Fibroblast of skin of abdomen (primary cell): ENCODE data around the gene STK25. TPM values are rescaled to one million over a fixed set of nuclear protein-coding genes. Genes with fewer than 3 reads are reported as not detected.
A peak's percentile ranks its signal among the peaks of the same experiment; 100 is the strongest.

ENCODE experiments used
- DNase-seq: peaks from one replicate; pipeline ENCODE4 v3.0.0-alpha.2; 2013
- polyA plus RNA-seq, 2 experiments: library from polyadenylated mRNA; unstranded; fragments of 120-200 nt; gene quantifications; one replicate each; pipeline ENCODE4 v1.2.1, GENCODE V29; 2013; ENCODE audit not compliant: insufficient read length in 2 of 2

Gene STK25
- 180 TPM for polyA plus RNA-seq (2013, experiment 1 of 2; ENCODE audit: insufficient read length)
- polyA plus RNA-seq (2013, experiment 2 of 2; ENCODE audit: insufficient read length) = 181 TPM

DNA sequence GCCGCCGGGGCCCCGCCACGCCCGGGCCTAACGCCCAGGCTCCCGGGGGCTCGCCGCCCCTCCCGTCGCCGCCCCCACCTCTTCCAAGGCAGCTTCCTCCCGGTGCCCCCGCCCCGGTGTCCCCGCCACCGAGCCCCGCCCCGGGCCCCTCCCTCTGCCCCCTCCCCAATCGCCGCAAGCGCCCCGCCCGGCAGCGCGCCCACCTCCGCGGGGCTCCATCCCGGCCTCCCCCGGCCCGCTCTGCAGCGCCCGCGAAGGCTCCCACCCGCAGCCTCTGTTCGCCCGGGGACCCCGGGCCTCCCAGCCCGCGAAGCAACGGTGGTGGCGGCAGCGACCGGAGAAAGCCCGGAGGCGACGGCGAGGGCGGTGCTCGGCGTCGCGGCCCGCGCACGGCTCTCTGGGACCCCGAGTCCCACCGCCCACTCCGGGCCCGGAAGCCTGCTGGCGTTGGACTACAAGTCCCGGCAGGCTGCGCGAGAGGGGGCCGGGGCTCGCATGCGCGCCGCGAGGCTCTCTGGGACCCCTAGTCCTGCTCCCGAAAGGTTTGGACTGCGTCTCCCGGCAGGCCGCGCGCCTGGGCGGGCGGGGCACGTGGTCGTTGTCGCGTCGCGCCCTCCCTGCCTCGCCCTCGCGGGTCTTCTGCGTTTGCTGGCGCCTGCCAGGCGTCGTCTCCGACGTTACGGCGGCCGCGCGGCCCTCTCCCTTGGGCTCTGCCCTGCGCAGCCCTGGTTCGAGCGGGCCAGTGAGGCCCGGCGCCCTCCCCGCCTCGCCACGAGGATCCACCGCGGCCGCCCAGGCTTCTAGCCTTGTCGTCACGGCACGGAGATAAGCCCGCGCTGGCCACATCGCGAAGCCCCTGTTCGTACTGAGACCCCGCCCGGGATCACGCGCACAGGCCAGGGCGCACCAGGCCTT is at the start of gene STK25:
Gene STK25 (minus strand): TSS at position 345 of the 915 bp plus-strand sequence. CDS start 549 bp downstream, outside the sequence.
- peak; percentile 99 for DNase-seq

GRCh38 chr2:241556746-241557145 is 48.4 kb upstream of the STK25 start:
- no peak for DNase-seq

DNA sequence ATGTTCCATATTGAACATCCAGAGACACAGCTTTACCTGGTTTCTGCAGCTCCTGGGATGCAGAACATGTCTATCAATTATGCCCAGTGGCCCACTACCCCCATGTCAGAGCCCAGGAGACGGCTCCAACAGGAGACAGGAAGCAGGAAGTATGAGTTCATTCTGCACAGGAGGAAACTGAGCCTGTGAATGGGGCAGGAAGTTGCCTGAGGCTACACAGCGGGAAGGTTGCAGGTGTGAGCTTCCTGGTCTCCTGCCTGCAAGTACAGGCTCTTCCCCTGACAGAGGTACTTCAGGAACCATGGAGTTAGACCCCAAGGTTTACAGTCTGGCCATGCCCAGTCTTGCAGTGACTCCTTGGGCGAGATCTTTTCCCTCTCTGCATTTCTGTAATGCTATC is 47.3 kb upstream of the STK25 start:
- DNase-seq = no peak

DNA sequence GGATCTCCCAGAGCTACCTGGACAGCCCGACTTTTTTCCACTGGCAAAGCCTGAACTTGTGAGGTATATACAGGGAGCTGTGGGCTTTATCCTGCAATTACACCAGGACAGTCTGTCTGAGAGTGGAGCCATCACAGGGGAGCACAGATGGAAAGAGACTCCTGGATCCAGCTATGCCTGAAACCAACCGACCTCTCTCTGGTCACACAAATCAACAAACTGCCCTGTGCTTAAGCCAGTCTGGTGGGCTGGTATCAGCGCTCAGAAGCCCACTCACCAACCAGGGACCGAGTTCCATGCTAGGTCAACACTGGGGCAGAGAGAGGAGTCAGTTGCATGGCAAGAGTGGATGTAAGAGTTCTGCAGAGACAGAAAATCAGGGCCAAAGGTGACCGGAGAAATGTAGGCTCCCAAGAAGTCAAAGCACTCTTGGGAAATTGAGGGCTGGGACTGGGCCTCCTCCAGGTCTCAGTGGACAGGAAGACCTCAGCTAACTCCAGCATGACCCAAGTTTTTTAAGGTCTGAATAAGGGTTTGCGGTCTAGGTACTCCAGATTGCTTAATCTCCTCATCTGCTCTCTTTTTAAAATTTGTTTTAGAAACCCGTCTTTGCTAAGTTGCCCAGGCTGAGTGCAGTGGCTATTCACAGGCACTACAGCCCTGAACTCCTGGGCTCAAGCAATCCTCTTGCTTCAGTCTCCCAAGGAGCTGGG is 46.4 kb upstream of the STK25 start:
- DNase-seq = no peak

DNA sequence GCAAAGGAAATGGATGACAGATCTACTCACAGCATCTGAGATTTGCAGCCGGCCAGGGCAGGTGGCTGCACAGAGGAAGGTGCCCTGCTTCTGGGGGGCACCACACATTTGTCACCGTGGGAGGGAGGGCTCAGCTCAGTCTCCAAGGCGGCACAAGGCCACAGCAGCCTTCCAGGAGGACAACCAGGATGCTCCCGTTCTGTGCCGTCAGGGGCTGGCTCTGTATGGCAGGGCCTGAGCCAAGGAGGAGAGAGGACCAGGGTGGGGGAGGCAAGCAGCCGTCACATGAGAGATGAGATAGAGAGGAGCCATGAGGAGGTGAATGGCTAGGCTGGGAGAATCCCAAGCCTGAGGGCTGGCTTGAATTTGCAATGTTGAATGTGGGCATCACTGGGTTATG is 45.6 kb upstream of the STK25 start:
- DNase-seq = no peak

GRCh38 chr2:241553512-241553830 is 45.1 kb upstream of the STK25 start:
- DNase-seq = no peak

DNA sequence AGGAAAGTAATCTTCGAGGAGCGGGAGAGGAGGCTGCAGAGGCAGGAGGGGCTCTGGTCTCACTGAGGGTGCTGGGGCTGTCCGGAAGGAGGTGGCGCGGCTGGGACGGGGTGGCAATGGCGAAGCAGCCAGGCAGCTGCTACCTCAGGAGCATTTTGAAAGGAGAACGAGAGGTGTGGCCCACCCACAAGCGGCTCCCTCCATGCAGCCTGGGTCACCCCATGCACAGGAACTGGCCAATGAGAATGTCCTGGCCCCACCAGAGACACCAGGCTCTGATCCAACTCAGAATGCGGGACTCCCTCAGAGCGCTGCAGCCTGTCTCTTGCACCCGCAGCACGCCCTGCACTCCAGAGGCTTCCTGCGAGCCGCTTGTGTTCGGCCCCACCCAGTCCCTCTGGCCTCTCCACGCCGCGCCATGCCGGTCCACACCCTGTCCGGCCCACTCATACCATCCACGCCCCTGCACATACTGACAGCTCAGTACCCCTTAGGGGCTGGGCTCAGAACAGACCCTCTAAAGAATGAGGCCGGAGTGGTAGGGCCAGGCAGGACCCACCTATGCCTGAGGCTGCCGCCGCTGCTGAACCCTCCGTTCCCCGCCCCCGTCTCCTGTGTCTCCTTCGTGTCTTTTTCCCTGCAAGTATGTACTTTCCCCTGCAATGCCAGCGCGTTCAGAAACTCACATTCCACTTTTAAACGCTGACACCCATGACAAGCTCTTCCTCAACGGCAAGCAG is 43.8 kb upstream of the STK25 start:
- no peak for DNase-seq

DNA sequence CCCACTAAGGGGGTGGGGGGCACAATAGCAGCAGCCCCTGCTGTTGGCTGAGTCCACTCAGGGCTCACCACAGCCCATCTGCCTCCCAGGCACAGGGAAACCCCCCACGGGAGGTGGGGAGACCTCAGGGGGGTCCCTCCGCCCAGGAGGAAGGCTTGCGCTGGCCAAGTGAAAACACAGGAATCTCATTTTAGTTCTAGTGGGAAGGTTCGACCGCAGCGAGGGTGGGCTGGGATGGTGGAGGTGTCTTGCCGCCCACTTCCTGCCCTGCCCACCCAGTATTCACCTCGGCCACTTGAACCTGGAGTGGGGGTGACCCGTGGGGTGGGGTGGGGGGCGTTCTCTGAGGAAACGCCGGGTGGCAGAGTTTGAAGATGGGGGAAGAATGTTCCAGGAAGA is 43.2 kb upstream of the STK25 start:
- DNase-seq = no peak

DNA sequence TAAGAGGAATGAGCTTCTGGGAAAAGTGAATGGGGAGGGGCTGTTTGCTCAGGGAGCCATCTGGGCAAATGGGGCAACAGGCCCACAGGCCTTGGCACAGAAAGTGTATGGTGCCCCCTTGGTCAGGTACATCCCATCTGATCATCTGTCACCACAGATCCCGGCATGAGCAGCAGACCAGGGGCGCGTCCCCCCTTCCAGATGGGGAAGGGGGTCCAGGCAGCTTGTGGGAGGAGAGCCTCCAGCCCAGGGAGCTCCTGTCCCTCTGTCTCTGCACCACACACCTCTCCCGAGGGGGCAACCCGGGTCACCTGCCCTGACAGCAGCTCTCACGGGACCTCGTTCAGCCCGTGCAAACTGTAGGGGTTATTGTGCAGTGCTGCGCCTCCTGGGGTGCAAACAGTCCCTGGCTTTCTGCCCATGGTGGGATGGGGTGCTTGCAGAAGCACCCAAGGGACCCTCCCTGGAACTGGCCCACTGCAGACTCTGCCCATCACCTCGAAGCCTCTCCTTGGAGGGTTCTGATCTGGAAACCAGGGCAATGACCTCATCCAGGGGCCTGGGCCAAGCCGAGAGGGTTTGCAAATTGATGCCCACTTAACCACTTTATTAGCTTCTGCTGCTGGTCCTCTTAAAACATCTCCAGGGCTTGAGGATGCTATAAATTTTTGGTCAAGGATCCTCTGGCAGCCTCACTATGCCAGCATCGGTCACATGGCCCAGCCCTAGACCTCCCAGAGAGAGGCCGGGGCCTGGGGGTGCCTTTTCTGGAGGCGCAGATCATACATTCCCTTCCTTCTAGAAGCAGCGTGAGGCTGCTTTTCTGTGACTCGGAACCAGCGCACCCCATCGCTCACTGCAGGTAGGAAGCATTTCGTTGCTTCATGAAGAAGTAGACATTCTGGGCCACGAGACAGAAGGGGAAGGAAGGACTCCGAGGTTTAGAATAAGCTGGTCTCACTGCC is 42.5 kb upstream of the STK25 start:
- no peak for DNase-seq

DNA sequence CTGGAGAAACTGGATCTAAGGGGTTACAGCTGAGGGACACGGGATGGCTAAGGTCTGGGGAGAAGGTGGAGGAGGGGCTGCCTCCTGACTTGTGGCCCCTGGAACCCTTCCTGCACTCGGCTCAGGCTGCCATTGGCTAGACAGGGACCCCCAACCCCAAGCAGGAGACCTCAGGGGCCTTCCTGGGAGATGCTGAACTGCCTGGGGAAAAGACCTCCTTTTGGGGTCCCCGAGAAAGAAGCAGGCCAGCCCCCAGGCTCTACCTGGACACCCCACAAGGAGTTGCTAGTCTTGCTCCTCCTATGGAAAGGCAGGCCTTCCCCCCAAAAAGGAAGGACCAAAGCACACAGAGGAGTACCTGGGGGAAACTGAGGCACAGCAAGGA is 40.1 kb upstream of the STK25 start:
- DNase-seq = no peak

GRCh38 chr2:241547781-241548450 is 39.5 kb upstream of the STK25 start:
- peak; percentile 25 for DNase-seq

- peak; percentile 98 for DNase-seq
Measured at GRCh38 chr2:241546771-241547498, 38.6 kb upstream of the STK25 start.

DNA sequence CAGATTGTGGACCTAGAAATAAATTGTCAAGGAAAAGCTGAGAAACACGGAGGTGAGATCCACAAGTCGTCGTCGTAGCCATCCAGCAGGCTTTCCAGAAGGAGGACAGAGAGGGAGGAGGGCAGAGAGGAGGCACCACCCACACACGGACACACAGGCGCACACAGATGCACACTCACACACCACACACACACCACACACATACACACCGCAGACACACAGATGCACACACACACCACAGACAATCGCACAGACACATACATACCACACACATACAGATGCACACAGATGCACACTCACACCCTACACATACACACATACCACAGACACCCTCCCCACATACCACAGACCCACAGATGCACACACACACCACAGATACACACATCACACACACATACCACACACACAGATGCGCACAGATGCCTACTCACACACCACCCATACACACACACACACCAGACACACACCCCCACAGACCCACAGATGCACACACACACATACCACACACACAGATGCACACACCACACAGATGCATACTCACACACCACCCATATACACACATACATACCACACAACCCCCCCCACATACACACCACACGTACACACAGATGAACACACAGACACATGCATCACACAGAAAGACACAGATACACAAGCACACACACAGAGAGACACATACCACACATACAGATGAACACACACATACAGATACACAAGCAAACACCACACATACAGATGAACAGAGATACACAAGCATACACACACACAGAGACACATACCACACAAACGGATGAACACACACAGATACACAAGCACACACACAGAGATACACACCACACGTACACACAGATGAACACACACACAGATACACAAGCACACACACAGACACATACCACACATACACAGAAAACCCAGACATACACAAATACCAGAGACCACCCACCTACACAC is 37.4 kb upstream of the STK25 start:
- DNase-seq = peak; percentile 53

GRCh38 chr2:241545106-241545505 is 36.7 kb upstream of the STK25 start:
- peak; percentile 85 for DNase-seq

GRCh38 chr2:241542278-241542605 is 33.9 kb upstream of the STK25 start:
- no peak for DNase-seq

DNA sequence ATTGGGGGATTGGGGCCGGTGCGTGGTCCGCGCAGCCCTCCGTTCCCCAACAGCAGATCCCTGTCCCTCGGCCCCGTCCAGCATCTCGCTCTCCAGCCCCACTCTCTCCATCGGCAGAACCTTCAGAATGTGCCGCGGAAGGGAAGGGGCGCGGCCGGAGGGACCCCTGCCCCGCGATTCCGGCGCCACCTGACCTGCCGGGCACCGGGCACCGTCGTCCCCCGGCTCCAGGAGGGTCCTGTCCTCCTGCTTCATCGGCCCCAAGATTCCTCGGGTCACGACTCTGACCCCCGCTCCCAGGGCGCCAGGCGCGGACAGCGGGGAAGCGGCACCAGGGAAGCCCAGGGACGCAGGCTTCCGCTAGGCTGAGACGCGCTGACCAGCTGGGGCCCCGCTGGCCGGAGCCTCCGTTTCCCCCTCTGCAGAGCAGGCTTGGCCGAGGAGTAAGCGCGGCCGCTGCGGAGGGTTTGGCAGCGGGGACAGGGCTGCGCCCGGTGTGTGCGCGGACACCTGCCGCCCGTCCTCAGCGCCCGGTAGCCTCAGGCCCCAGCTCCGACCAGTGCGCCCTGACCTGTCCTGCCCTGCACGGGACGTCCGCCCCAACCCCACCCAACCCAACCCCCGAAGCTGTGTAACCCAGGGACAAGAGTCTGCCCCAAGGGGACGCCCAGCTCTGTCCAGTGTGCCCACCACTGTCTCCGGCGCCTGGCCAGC is 33.3 kb upstream of the STK25 start:
- DNase-seq = no peak

GRCh38 chr2:241540771-241541561 is 32.6 kb upstream of the STK25 start:
- peak; percentile 16 for DNase-seq

DNA sequence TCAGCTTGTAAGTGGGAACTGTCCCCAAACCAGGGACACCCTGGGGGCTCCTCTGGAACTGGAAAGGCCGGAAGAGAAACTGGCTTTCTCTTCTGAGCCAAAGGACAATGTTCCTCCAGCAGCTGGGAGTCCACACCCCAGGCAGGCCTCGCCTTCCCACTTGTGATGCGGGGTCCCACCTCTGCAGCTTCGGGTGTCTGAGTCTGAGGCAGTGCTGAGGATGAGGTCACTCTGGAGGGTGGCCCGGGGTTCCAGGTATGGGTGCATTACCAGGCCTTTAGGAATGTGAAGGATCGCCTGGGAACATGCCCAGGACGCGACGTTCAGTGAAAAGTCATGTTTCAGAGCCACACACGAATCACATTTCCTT is 32.0 kb upstream of the STK25 start:
- peak; percentile 20 for DNase-seq
